ENCODE measurements around the gene ARL16.

DNA sequence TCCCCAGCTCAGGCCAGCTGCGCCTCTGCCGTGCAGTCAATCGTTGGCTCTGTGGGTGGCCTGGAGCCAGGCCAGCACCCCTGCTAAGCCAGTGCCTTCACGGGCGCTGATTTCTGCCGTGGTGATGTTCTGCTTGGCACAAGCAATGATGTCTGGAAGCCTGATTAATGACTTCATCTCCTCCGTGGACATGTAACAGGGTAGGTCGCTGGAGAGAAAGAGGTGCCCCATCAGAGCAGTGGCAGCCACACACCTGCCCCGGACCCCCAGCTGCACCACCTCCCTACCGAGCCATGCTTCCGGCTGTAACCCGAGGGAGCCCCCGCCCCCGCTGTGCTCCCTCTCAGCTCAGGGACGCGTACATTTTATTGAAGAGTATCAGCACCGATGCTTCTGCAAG is 1.9 kb downstream of the ARL16 start:
- TF ChIP-seq CTCF (conservative IDR thresholded peaks at IDR 0.05; ENCODE audit: low read depth, low read length) (no peak), SMC3 (IDR thresholded peaks at IDR 0.05; ENCODE audit: low read depth, low read length) (no peak), POLR2A (IDR thresholded peaks at IDR 0.05; ENCODE audit: low read depth, low read length) (no peak), RAD21 (IDR thresholded peaks at IDR 0.05; ENCODE audit: low read length) (no peak), CEBPB (IDR thresholded peaks at IDR 0.05; ENCODE audit: low read depth, low read length) (no peak), MXI1 (IDR thresholded peaks at IDR 0.05; ENCODE audit: borderline replicate concordance, low read depth, low read length) (no peak)

Data from IMR-90 (cell line).